HG03159 (cell line): ENCODE results near the gene EML1.

Experiments
- ATAC-seq: cut with Tn5 transposase; IDR thresholded peaks from one replicate; pipeline ENCODE4 v1.9.1; 2021; ENCODE audit warnings: mild to moderate bottlenecking, moderate library complexity; ENCODE audit not compliant: unreplicated experiment

The EML1 gene

DNA sequence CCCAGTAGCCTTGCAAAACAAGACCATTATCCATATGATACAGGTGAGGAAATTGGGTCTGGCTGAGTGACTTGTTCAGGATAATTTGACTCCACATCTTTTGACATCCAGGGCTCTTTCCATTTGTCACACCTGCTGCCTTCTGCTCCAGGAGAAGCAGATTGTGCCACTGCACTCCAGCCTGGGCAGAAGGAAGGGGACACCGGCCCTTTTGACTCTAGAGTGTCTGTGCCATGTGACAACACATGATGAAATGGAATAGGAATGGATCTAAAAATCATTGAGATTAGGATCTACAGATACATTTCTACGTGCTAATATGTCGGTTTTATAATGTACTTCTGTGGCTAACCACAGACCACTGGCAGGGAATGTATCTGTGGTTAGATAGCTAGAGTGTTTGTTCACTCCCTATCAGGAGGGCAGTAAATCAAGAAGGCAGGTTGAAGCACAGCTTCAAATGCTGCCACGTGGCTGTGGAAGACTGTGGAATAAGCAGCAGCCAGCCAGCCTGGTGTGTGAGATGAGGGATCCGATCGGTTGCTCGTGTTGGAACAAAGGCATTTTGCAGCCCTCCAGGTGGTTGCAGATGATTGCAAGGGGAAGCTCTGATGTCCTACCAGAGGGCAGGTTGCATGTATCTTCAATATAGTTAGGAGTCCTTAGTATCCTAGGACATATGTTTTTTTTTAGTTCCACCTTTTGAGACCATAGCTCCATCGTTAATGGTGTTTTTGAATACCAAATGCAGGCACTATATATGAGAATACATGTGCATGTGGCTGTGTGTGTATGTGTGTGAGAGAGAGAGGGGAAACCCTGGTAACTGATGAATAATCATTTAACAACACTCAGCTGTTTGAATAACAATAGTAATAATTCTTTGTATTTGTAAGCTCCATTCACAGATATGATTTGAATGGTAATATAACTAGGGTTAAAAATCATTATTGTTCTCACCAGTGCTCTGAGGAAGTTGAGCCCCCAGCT is 28.6 kb downstream of the EML1 start:
- no peak for ATAC-seq

DNA sequence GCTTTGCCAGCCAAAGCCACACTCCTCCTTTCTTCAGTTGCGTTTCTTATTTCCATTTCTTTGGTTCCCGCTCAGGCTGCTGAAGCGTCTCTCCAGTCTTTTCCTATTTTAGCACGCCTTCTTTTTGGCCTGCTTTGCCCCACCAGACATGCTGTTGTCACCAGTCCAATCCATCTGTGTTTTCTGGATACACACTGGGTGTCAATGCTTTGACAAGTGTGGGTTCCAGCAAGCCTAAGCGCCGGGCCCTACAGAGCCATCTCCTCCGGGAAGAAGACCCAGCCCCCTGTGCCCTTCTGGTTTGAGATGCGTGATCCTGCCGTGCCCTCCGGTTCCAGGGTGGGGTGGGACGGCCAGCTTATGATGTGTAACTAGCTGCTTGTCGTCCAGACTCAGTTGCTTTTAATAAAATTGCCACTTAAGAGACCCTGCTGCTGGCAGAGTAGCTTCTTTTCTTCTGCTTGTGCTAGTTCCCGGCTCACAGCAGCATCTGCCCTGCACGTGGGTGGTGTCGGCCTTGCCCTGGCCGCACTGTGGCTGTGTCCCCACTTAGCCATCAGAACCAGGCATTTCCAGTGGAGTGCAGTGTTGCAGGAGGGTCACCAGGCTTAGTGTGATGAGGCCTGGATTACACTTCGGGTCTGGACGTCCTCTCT is 29.7 kb downstream of the EML1 start:
- ATAC-seq, result no peak

DNA sequence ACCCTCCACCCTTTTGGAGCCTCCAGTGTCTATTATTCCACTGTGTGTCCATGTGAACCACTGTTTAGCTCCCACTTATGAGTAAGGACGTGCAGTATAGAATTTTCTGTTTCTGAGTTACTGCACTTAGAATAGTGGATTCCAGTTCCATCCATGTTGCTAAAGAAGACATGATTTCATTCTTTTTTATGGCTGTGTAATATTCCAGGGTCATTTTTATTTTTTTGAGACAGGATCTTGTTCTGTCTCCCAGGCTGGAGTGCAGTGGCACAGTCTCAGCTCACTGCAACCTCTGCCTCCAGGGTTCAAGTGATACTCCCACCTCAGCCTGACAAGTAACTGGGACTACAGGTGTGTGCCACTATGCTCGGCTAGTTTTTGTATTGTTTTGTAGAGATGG is 31.6 kb downstream of the EML1 start:
- ATAC-seq, result no peak

DNA sequence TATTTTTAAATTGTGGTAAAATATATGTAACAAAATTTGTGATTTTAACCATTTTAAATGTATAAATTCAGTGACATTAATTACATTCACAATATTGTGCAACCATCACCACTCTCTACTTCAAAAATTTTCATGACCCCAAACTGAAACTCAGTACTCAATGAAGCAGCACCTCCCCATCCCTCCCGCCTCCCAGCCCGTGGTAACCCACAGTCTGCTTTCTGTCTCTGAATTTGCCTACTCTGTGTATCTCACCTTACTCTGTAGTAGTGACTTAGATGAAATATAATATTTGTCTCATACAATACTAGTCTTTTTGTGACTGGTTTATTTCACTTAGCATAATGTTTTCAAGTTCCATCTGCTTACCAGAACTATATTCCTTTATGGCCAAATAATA is 36.2 kb downstream of the EML1 start:
- no peak for ATAC-seq

DNA sequence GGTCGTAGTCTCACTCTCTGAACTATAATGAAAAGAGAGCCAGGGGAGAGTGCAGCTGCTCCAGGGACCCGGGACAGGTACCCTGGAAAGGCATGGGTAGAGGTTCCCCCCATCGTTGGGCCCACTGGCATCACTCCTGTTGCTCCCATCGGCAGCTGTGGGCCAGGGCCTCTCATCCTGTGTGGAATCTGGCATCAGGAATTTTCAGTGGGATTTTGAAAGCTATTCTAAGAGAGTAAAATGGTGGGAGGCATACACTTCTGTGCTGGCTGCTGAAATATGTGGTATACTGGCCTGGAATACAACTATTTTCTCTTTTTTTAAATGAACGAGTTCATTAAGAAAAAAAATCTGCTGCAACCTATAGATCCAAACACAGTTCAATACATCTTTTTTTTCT is 38.1 kb downstream of the EML1 start:
- ATAC-seq, result no peak

DNA sequence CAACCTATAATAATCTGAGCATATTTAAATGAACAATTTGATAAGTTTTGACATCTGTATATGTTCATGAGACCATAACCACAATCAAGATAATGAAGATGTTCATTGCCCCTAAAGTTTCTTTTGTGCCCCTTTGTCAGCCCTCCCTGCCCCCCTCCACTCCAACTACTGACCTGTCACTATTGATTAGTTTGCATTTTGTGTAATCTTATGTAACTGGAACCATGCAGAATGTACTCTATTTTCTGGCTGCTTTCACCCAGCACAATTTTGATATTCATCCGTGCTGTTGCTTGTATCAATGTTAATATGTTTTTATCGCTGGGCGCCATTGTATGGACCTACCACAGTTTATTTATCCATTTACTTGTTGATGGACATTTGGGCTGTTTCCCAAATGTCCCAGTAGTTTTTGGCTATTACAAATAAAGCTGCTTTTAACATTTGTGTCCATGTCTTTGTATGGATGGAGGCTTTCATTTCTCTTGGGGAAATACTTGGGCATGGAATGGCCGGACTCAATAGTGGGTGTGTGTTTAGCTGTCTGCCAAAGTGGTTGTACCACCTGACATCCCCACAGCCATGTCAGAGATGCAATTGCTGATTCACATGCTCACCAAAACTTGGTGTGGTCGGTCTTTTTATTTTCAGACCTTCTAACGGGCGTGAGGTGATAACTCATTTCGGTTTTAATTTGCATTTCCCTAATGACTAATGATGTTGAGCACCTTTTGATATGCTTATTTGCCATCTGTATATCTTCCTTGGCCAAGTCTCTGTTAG is 38.9 kb downstream of the EML1 start:
- ATAC-seq, result no peak

DNA sequence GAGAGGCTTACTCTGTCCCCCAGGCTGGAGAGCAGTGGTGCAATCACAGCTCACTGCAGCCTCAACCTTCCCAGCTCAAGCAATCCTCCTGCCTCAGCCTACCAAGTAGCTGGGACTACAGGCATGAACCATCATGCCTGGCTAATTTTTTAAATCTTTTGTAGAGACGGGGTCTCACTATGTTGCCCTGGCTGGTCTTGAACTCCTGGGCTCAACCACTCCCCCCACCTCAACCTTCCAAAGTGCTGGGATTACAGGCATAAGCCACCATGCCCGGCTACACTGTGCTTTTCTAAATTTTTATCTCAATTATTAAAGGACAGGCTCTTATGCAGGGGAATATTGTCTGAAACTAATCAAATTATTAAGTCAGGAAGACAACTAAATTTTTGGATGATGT is 44.6 kb downstream of the EML1 start:
- no peak for ATAC-seq

DNA sequence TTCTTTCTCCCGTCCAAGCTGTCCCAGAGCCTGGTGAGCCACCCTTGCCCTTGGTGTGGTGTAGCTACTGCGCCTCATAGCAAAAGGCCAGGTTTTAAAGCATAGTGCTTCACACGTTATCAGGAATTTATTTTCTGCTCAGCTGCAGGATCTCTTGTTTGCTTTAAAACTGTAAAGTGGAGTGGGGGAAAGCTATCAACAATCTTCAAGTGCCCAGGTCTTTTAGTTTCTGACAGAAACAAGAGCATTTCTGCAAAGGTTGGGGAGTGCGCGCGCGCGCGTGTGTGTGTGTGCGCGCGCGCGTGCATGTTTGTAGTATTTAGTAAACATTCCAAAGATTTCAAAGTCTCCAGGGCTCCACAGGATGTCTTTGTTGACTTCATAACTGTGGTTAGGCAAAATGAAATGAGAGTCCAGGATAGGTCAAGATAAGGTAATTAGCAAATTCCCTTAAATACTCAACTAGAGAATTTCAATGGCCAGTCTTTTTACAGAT is 45.5 kb downstream of the EML1 start:
- no peak for ATAC-seq

DNA sequence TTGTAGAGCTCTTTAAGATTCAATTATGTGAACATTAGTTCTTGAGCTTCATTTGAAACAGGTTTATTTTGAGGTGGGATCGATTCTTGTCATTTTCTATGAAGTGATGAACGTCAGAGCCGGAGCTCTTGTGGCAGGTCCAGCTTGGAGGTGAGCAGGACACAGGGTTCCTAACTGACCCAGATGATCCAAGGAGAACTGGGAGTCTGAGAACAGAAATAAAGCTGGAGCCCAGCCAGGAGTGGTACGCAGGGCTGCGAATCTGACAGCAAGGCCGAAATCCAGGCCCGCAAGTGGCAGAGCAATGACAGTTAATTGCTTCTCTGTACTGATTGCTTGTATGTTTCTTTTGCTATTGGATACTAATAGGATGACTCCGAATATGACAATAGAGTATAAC is 46.5 kb downstream of the EML1 start:
- ATAC-seq, result no peak

DNA sequence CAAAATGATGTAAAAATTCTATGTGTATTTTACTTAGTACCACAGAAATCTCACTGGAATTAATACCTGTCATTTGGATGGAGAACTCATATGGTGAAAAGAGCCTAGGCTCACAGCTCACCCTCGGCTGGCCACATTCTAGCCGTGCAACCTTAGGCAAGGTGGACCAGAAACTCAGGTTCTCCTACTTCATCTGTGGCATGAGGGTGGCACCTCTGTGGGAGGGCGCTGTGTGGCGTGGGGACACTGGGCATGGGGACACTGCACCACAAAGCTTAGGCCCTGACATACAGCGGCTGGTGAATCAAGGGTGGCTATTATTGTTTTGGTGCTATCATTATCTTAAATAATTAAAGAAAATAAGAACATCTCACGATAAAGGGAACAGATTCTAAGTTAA is 47.1 kb downstream of the EML1 start:
- ATAC-seq, result no peak

DNA sequence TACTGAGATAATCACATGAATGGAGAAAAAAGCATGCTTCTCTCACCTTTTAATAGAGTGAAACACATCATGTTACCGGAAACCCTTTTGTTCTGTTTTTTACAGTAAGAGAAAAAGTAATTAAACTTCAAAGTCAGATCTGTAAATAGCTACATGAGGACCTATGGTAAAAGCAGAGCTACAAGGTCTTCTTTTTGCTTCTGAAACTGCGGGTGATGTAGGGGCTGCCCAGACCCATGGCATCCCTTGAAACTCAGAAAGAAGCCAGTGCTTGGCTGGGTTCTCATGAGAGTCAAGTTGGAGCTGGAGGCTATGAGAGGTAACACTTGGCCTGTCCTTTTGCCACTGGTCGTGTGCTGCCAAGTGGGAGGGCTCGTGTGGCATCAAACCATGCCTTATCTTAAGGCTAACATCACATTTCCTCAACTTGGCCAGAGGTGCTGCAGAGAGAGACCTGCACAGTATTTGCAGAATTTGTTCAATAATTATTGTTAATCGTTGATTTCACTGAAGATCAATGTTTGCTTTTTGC is 47.6 kb downstream of the EML1 start:
- no peak for ATAC-seq

DNA sequence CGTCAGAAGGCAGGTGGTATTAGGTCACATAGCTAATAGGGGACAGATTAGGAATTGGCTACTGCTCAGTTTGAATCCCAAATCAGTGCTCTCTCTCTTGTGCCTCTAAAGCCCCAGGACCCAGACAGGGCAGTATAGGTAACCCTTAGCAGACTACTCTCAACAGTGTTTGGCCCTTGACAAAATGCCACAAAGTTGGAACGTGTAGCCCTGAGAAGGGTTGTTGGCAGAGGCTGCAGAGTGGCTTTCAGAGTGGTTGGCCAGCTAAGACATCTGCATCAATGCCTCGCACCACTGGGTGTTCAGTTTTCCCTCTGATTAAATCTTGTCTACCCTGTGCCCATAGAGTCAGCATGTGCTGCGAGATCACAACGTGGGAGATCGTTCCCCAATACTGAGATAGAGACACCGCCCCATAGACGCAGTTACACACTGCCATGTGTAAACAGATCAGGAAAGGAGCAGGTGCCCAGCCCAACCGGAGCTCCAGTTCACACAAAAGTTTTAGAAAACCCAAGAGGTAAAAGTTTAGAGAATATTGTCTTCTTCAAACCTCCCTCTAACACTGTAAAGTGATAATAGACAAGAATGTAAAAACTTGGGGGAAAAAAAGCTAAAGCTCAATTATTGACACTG is 48.3 kb downstream of the EML1 start:
- ATAC-seq, result no peak

DNA sequence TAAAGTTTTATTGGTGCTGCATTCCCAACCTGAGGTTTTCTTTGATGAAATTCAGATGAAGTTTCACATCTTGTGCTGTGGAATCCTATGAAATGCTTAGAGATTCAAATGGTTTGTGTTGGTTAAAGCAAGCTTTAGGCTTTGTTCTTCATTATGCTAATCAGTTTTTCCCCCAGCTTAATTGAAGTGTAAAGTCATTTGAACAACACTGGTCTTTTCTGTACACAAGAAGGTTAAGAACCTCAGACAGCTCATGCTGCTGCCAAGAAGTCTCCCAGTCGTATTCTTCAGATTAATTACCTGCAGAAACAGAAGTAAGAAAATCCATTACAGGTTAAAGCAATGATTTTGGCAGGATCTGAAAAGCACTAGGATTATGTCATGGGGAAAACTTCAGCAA is 48.9 kb downstream of the EML1 start:
- ATAC-seq, result no peak

DNA sequence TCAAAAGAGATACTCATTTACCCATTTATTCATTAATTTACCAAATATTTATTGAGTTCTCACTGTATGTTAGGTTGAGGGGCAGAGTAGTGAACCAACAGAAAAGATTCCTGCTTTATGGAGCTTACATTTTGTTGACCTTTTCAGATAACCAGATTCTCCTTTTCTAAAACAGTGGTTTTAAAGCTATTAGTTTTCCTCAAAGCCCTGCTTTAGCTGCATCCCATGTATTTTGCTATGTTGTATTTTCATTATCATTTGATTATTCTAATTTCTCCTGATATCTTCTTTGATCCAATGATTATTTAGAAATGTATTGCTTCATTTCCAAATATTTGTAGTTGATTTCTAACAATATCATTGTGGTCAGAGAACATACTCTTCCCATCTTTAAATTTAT is 53.6 kb downstream of the EML1 start:
- no peak for ATAC-seq

DNA sequence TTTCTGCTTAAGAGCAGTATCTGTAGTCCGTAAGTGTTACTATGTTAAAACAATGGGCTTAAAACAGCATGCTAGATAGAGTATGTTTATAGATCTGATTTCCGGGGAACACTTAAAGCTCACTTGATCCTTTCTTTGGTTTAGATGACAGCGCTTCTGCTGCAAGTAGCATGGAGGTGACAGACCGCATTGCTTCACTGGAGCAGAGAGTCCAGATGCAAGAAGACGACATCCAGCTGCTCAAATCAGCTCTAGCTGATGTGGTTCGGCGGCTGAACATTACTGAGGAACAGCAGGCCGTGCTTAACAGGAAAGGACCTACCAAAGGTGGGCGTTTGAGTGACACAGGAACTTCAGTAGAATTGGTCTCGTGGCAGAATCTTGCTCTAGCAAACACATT is 57.5 kb downstream of the EML1 start:
- no peak for ATAC-seq

DNA sequence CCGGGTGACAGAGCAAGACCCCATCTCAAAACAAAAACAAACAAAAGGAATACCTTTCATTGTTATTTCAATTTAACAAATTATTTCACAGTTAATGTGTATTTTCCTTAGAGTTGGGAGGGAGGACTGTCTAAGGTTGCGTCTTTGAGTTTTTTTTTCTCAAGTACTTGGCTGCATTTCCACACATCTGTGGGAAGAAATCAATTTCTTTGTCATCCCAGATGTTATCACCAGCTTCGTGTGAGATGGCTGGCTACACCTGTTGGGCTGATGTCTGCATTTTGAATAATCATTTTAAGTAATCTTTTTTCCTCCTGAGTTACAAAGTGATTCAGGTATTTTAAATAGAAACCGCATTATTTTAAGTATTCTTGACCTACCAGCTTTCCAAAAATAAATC is 59.4 kb downstream of the EML1 start:
- no peak for ATAC-seq

DNA sequence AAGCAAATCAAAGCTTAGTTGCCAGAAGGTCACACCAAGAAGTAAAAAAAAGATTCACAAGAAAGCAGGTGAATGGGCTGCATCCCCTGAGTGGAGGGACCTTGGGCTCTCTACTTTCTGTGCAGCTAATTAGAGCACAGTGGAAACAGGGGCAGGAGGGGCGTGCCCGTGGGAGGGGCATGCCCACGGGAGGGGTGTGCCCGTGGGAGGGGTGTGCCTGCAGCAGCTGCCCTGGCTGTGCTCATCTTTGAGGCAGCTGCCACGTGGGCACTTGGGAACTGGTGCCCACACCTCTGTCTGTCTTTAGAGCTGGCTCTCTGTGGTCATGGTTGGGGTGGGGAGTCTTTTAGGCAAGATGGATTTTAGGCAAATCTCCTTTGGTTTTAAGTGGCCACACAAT is 60.0 kb downstream of the EML1 start:
- no peak for ATAC-seq

DNA sequence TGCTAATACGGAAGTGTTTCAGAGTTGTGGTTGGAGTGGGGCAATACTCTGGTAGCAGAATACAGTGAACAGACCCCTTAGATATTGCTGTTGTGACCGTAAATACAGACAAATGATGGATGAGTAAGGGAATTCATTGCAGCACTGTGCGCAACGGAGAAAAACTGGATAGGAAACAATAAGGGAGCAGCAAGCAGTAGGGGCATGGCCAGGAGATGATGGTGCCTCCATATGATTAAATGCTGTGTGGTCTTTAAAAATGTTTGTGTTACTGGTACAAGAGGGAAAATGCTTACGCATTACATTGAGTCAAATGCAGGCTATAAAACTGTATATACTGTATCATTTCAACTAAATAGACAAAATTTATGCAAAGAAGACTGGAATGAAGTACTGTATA is 61.6 kb downstream of the EML1 start:
- no peak for ATAC-seq

DNA sequence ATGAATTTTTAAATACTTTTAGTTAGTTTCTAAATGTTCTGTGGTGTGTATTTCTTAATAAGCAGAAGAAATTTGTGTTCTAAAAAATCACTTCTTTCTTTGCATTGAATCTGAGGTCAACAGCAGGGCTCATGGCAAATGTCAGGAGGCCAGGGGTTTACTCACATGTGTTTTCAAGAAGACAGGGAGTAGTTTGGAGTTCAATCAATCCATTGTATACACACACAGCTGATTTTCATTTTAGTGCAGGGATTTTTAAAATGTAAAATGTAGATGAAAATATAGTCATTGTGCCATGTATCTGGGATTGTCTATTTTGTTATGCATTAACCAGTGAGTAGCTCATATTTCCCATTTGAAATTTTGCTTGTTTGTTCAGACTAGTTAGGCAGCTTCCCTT is 62.1 kb downstream of the EML1 start:
- ATAC-seq, result no peak

DNA sequence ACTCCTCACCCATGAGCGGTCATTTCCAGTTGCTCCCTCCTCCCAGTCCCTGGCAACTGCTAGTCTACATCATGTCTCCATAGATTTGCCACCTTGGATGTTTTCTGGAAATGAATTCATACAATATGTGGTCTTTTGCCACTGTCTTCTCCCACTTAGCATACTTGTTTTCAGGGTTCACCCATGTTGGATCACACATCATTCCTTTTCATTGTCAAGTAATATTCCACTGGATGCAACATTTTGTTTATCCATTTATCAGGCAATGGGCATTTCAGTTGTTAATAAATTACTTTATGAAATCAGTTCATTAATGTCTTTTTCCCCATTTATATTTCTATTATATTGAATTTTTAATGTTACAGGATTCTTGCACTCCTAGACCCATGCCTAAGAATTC is 64.3 kb downstream of the EML1 start:
- ATAC-seq, result no peak

DNA sequence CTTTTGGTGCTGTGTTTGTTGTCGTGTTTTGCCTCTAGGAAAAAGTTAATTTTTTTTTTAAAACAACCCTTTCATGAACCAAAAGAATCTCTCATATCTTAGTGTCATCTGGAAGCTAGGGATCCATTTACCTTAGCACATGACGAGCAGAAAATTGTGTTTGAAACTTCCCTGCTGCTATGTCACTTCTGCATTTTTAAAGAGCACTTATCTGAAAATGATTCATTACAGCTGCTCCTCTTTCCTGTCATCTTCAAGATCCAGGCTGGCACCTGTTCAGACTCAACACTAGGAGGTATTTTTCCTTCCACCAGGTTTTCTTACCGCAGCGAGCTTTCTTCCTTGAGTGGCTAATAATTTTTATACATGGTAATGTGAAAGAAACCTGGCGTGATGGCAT is 67.0 kb downstream of the EML1 start:
- no peak for ATAC-seq
